ENCODE results near the gene CORO2B.

GRCh38 chr15:68543165-68544008 is 35.4 kb upstream of the CORO2B start:
- TF ChIP-seq POLR2A (IDR thresholded peaks at IDR 0.05) (no peak), CTCF (IDR thresholded peaks at IDR 0.05) (no peak)
